Aorta (tissue), 5 donors: ENCODE data around the gene ARL14EPL. TPM values are rescaled to one million over a fixed set of nuclear protein-coding genes. Genes with fewer than 3 reads are reported as not detected.
"Not testable (repeated sequence)": the region's sequence is repeated elsewhere in the genome, so short reads cannot be mapped to it uniquely, and the experiment has no call there.

Experiments used
- ATAC-seq: fragments of 200-7000 bp; cut with Tn5 transposase; one replicate; pipeline ENCODE4 v1.9.1; 2022; ENCODE audit warnings: moderate library complexity; ENCODE audit not compliant: low FRiP score
- DNase-seq, 2 donors: peaks; one replicate each; pipeline ENCODE4 v3.0.0-alpha.2; 2020
- H3K27ac ChIP-seq, 2 donors: one replicate each; pipeline ENCODE4 v1.5.1; 2013; ENCODE audit warnings: low read length in 2 of 2, mild to moderate bottlenecking in 2 of 2, moderate library complexity in 2 of 2, control low read depth in 1 of 2, inconsistent platforms in 1 of 2, low read depth in 1 of 2
- H3K27me3 ChIP-seq, 2 donors: one replicate each; pipeline ENCODE4 v1.6.1; 2013; ENCODE audit warnings: control low read depth in 1 of 2, low read length in 1 of 2, mild to moderate bottlenecking in 1 of 2, moderate library complexity in 1 of 2; ENCODE audit not compliant: insufficient read depth in 2 of 2, control insufficient read depth in 1 of 2
- H3K36me3 ChIP-seq, 2 donors: one replicate each; pipeline ENCODE4 v1.6.1; 2013; ENCODE audit warnings: control low read depth in 1 of 2, low read length in 1 of 2, mild to moderate bottlenecking in 1 of 2; ENCODE audit not compliant: insufficient read depth in 2 of 2, control insufficient read depth in 1 of 2
- H3K4me1 ChIP-seq, 2 donors: one replicate each; pipeline ENCODE4 v1.6.1; 2013; ENCODE audit warnings: low read length in 2 of 2, control low read depth in 1 of 2, mild to moderate bottlenecking in 1 of 2, moderate library complexity in 1 of 2; ENCODE audit not compliant: insufficient read depth in 2 of 2, control insufficient read depth in 1 of 2
- H3K4me3 ChIP-seq, 2 donors: one replicate each; pipeline ENCODE4 v1.5.1; 2013; ENCODE audit warnings: low read length in 2 of 2, control low read depth in 1 of 2, mild to moderate bottlenecking in 1 of 2
- H3K9me3 ChIP-seq: one replicate; pipeline ENCODE4 v1.6.1; 2013; ENCODE audit warnings: mild to moderate bottlenecking, low read length; ENCODE audit not compliant: control insufficient read depth
- WGBS, 2 donors: extraction: QIAGEN DNeasy Blood & Tissue Kit; methylation state at CpG; one replicate each; pipeline ENCODE4 v1.1.7; 2013; 5-methylcytosine and 5-hydroxymethylcytosine counted together
- intact Hi-C, 2 donors: fragments of 100-400 bp; cut with DNase I; formaldehyde crosslinking; loops; one replicate each; pipeline versions ENCODE4 v1.14.2 to v1.15.0; 2022
- polyA plus RNA-seq, 2 donors: library from polyadenylated mRNA; stranded (reverse); fragments of 200-250 nt; gene quantifications; one replicate each; pipeline ENCODE4 v1.2.3, GENCODE V29; 2013
- total RNA-seq, 2 donors: library from RNA; stranded (reverse); fragmentation: NEBNext Ultra II Directional; extraction: Animal tissue kit (Norgen Biotek cat#: 25700); gene quantifications; one replicate each; pipeline ENCODE4 v1.2.1, GENCODE V29; 2021
- donor health status: healthy with polysubstance abuse.
- donor health status: Bipolar disorder and iron deficiency.
- donor health status: DM: no; HTN: no; CAD: no.
- donor health status: DM: no; HTN: no; CAD: no.
- donor health status: DM: yes; HTN: yes; CAD: no.

ARL14EPL gene
- total and polyA plus RNA-seq, 4 donors = 0.63 TPM; not detected in 3

GRCh38 chr5:116088062-116088461 lies 55.8 kb downstream of the ARL14EPL start:
- peaks cover 0 to under 1% of the 10 kb centered on the region in 2 donors for H3K36me3 ChIP-seq
- H3K4me1 ChIP-seq = no peaks in the 10 kb centered on the region
- intact Hi-C loops = no loop called here
- H3K27ac ChIP-seq = no peak overlapping the region
- no peak overlapping the region for H3K4me3 ChIP-seq
- no peak for ATAC-seq
- no peaks in the 10 kb centered on the region for H3K9me3 ChIP-seq
- no peak for DNase-seq
- H3K27me3 ChIP-seq = no peaks in the 10 kb centered on the region

- Histone ChIP-seq H3K36me3 (peaks cover 0 to 4% of the 10 kb centered on the region in 2 donors), H3K9me3 (no peaks in the 10 kb centered on the region), H3K27ac (no peak overlapping the region), H3K4me1 (no peaks in the 10 kb centered on the region), H3K27me3 (no peaks in the 10 kb centered on the region), H3K4me3 (no peak overlapping the region)
- WGBS, 2 donors = 85 to 90% methylated on average over 3 of the region's 3 CpGs
- intact Hi-C loops = no loop called here
- DNase-seq = no peak
- no peak for ATAC-seq
These were observed 58.0 kb downstream of the ARL14EPL start for GRCh38 chr5:116090302-116090701.

- intact Hi-C loops = no loop called here
- WGBS, 2 donors = 0% methylated on average over 1 of the region's 1 CpG
- H3K4me1 ChIP-seq = no peaks in the 10 kb centered on the region
- no peak overlapping the region for H3K4me3 ChIP-seq
- H3K27ac ChIP-seq = no peak overlapping the region
- H3K36me3 ChIP-seq = peaks cover 0 to 4% of the 10 kb centered on the region in 2 donors
- ATAC-seq (no peak), DNase-seq (no peak)
- H3K9me3 ChIP-seq = no peaks in the 10 kb centered on the region
- H3K27me3 ChIP-seq = no peaks in the 10 kb centered on the region
These were observed 59.1 kb downstream of the ARL14EPL start for GRCh38 chr5:116091416-116091815.

GRCh38 chr5:116097301-116097700 lies 65.0 kb downstream of the ARL14EPL start:
- peaks cover 0 to 4% of the 10 kb centered on the region in 2 donors for H3K36me3 ChIP-seq
- no peak for DNase-seq
- WGBS, 2 donors = 66 to 81% methylated on average over 4 of the region's 4 CpGs
- H3K4me1 ChIP-seq = no peaks in the 10 kb centered on the region
- H3K27ac ChIP-seq = no peak overlapping the region
- intact Hi-C loops = no loop called here
- H3K4me3 ChIP-seq = no peak overlapping the region
- no peaks in the 10 kb centered on the region for H3K27me3 ChIP-seq
- no peak for ATAC-seq
- H3K9me3 ChIP-seq = no peaks in the 10 kb centered on the region

- ATAC-seq (no peak), DNase-seq (no peak)
- Histone ChIP-seq H3K27ac (no peak overlapping the region), H3K9me3 (no peaks in the 10 kb centered on the region), H3K27me3 (no peaks in the 10 kb centered on the region), H3K4me1 (no peaks in the 10 kb centered on the region), H3K36me3 (no peaks in the 10 kb centered on the region), H3K4me3 (no peak overlapping the region)
- WGBS, 2 donors = 67 to 95% methylated on average over 2 of the region's 2 CpGs
- intact Hi-C loops = no loop called here
These were observed 66.7 kb downstream of the ARL14EPL start for GRCh38 chr5:116098998-116099397.

GRCh38 chr5:116104941-116105340 lies 72.7 kb downstream of the ARL14EPL start:
- DNase-seq, H3K27ac ChIP-seq, H3K4me1 ChIP-seq, ATAC-seq, H3K27me3 ChIP-seq, H3K4me3 ChIP-seq, H3K9me3 ChIP-seq, H3K36me3 ChIP-seq, intact Hi-C loops: not testable (repeated sequence)
- 96 to 100% methylated on average over 2 of the region's 2 CpGs for WGBS, 2 donors

Other genes with a start within 250 kb of the ARL14EPL start
- gene CDO1, start 215.8 kb upstream of the ARL14EPL start, total RNA-seq = 10 to 100 TPM; 11.6 to 27.7 TPM
- gene CDO1, start 215.8 kb upstream of the ARL14EPL start, polyA plus RNA-seq = 10 to 100 TPM; 93.9 to 97.9 TPM
- 10 to 100 TPM; 42.5 to 52.5 TPM for gene ATG12, start 190.9 kb upstream of the ARL14EPL start, total RNA-seq
- gene ATG12, start 190.9 kb upstream of the ARL14EPL start, polyA plus RNA-seq = 10 to 100 TPM; 45.3 to 62.6 TPM
- gene AP3S1, start 190.5 kb upstream of the ARL14EPL start, total RNA-seq = 100 to 1,000 TPM; 114 to 118 TPM
- 100 to 1,000 TPM in 1 of 2 donors, 10 to 100 TPM in 1; 86.5 to 273 TPM for gene AP3S1, start 190.5 kb upstream of the ARL14EPL start, polyA plus RNA-seq
- gene LVRN, start 70.0 kb upstream of the ARL14EPL start, total RNA-seq = 10 to 100 TPM in 1 of 2 donors, 1 to 10 TPM in 1; 1.4 to 11.0 TPM
- gene LVRN, start 70.0 kb upstream of the ARL14EPL start, polyA plus RNA-seq = under 1 TPM; 0.26 to 0.88 TPM
- 10 to 100 TPM; 24.9 to 36.1 TPM for gene COMMD10, start 52.6 kb downstream of the ARL14EPL start, total RNA-seq
- gene COMMD10, start 52.6 kb downstream of the ARL14EPL start, polyA plus RNA-seq = 10 to 100 TPM; 16.1 to 23.3 TPM